Measurements from ENCODE around the gene UBTF.

GRCh38 chr17:44176671-44177501, 42.6 kb downstream of the UBTF start:
- TF ChIP-seq CTCF (IDR thresholded peaks at IDR 0.05; ENCODE audit: borderline replicate concordance, extremely low read depth, low read length, poor library complexity, severe bottlenecking) (no peak), EZH2 (IDR thresholded peaks at IDR 0.05; ENCODE audit: borderline replicate concordance, low read depth, low read length, severe bottlenecking) (no peak)

All from DND-41 (cell line).